ENCODE data around the gene RAP1GAP2. TPM values are rescaled to one million over a fixed set of nuclear protein-coding genes. Genes with fewer than 3 reads are reported as not detected.

Gene RAP1GAP2
- total RNA-seq, 4 donors from 2014 or later: 10.8 to 18.3 (median 12.6) TPM

DNA sequence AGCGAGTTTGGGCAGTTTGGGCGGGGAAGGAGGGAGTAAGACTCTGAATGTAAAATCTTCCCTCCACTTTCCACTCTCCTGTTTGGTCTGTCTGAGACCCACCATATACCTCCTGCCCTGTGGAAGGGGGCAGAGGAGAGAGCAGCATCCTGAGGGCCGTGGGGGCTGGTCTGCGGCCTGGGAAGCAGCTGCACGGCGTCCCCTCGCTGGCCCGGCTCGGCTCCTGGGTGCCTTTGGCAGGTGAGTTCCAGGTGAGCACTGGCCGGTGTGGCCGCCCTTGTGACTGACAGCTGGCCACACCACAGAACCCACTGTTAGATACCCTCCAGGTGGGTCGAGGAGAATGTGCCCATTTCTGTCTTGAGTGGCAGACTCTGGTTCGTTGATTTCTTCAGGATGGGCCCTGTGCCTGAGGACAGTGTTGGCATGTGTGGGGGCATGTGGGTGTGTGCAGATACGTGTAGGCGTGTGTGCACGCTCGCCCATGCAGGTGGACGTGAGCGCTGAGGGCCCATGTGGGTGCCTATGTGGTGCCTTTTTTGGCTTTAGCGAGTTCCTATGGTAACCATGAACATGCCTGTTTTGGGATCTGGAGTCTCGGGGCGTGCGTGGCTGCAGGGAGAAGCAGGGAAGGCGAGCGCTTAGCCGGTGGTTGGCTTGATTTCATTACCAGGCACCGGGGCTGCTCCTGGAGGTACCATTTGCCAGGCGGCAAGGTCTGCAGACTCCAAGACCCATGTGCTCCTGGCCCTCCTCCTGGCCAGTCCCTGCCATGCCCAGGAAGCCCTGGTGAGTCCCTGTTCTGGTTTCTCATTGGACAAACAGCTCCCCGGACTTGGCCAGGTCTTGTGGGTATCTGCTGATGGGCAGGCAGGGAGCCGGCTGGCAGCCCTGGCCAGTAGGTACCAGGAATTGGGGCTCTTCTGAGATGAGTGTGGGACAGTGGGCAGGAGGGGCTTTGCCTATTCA is 12.4 kb downstream of the RAP1GAP2 start:
- no peak overlapping the region for H3K27ac ChIP-seq
- H3K9me3 ChIP-seq: no peaks in the 10 kb centered on the region
- TF ChIP-seq POLR2AphosphoS5 (IDR thresholded peaks at IDR 0.05) (no peak), EP300 (IDR thresholded peaks at IDR 0.05) (no peak), POLR2A (IDR thresholded peaks at IDR 0.05) (no peak)
- TF ChIP-seq, protein P1, sequence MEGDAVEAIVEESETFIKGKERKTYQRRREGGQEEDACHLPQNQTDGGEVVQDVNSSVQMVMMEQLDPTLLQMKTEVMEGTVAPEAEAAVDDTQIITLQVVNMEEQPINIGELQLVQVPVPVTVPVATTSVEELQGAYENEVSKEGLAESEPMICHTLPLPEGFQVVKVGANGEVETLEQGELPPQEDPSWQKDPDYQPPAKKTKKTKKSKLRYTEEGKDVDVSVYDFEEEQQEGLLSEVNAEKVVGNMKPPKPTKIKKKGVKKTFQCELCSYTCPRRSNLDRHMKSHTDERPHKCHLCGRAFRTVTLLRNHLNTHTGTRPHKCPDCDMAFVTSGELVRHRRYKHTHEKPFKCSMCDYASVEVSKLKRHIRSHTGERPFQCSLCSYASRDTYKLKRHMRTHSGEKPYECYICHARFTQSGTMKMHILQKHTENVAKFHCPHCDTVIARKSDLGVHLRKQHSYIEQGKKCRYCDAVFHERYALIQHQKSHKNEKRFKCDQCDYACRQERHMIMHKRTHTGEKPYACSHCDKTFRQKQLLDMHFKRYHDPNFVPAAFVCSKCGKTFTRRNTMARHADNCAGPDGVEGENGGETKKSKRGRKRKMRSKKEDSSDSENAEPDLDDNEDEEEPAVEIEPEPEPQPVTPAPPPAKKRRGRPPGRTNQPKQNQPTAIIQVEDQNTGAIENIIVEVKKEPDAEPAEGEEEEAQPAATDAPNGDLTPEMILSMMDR (IDR thresholded peaks at IDR 0.05): no peak
- no peaks in the 10 kb centered on the region for H3K36me3 ChIP-seq
- WGBS: 72% methylated on average over 21 of the region's 30 CpGs
- H3K4me1 ChIP-seq: peaks cover 8% of the 10 kb centered on the region
- no peaks in the 10 kb centered on the region for H3K27me3 ChIP-seq
- H3K4me3 ChIP-seq: no peak overlapping the region
- no peak for DNase-seq (ENCODE audit: low spot score in 2 of 2)

DNA sequence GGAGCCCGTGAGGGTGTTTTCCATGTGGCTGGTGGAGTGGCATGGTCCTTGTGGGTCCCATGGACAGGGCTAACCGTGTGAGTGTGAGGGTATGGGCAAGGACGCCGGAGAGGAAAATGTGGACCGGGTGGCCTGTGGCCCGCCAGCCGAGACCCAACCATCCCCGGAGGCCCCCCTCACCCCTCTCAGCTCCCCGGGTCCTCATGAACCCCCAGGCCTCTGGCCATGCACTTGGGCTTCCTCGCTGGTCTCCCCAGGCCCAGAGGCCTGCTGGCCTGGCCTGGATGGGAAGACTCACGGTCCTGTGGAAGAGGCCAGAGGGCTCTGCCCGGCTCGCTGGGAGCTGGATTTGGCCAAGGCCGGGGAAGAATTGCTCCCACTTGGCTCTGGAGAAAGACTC is 13.1 kb downstream of the RAP1GAP2 start:
- peaks cover 8% of the 10 kb centered on the region for H3K4me1 ChIP-seq
- DNase-seq (ENCODE audit: low spot score in 2 of 2): no peak
- TF ChIP-seq, protein P1 (IDR thresholded peaks at IDR 0.05): no peak
- TF ChIP-seq POLR2A (IDR thresholded peaks at IDR 0.05) (no peak), EP300 (IDR thresholded peaks at IDR 0.05) (no peak), POLR2AphosphoS5 (IDR thresholded peaks at IDR 0.05) (no peak)
- H3K36me3 ChIP-seq: no peaks in the 10 kb centered on the region
- no peaks in the 10 kb centered on the region for H3K9me3 ChIP-seq
- no peaks in the 10 kb centered on the region for H3K27me3 ChIP-seq
- 94% methylated on average over 6 of the region's 14 CpGs for WGBS
- no peak overlapping the region for H3K4me3 ChIP-seq
- no peak overlapping the region for H3K27ac ChIP-seq

DNA sequence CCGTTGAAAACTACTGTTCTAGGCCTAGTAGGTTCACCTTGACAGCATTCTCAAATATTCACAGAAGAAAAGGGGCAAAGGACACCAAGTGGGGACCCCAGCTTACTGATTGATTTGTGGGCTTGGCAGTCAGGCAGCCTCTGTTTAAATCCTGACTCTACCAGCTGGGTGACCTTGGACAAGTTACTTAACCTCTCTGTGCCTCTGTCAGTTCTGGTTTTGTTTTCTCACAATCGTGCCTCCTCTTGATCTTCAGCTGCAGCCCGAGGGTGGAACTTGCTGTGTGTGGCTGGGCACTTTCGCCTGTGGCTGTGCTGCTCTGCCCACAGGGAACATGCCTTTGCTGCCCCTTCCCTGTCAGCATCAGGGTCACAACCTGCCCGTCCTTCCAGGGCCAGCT is 17.8 kb downstream of the RAP1GAP2 start:
- Histone ChIP-seq H3K4me3 (peak overlapping the region; percentile 21), H3K27me3 (peaks cover 3% of the 10 kb centered on the region), H3K9me3 (no peaks in the 10 kb centered on the region), H3K36me3 (no peaks in the 10 kb centered on the region), H3K27ac (no peak overlapping the region), H3K4me1 (peaks cover 13% of the 10 kb centered on the region)
- 42% methylated on average over 4 of the region's 5 CpGs for WGBS
- no peak for TF ChIP-seq POLR2A (IDR thresholded peaks at IDR 0.05)
- no peak for TF ChIP-seq EP300 (IDR thresholded peaks at IDR 0.05)
- TF ChIP-seq, protein P1 (IDR thresholded peaks at IDR 0.05): no peak
- no peak for TF ChIP-seq POLR2AphosphoS5 (IDR thresholded peaks at IDR 0.05)
- DNase-seq (ENCODE audit: low spot score in 2 of 2): no peak

DNA sequence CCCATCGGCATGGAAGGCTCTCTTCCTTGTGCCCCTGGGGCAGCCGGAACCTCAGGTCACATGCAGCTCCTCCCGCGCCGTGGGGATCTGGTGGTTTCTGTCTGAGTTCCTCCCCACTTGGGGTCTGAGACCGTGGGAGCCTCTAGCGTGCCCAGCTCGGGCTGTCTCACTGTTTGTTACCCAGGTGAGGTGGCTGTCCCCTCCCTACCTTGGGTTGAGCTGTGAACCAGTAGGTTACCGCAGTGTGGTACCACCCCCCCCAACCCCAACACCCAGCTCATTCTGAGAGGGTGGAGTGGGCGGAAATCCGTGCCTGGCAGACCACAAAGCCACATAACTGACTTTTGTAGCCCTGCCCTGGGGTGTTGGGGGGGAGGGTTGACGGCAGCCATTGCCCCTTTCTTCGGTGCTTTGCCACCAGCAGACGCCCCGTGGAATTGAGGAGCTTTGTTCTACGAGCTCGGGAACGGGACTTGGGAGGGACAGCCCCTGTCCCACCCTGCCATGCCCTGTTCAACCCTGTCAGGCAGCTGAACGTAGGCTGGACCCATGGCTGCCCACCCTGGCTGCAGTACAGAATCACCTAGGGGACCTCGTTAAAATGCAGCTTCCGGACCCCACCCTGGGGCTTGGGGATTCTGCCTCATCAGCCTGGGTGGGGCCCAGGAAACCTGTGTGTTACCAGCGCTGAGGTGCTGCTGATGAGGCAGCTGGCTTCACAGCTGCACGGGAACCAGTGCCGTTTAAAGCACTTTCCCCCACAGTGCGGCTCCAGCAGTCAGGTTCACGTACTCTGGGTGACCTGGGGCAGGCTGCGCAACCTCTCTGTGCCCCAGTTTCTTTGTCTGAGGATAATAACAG is 18.5 kb downstream of the RAP1GAP2 start:
- no peaks in the 10 kb centered on the region for H3K9me3 ChIP-seq
- peaks cover 13% of the 10 kb centered on the region for H3K4me1 ChIP-seq
- TF ChIP-seq POLR2A (IDR thresholded peaks at IDR 0.05): no peak
- no peak for TF ChIP-seq EP300 (IDR thresholded peaks at IDR 0.05)
- no peak for TF ChIP-seq POLR2AphosphoS5 (IDR thresholded peaks at IDR 0.05)
- TF ChIP-seq, protein P1 (IDR thresholded peaks at IDR 0.05): no peak
- H3K27me3 ChIP-seq: peaks cover 3% of the 10 kb centered on the region
- H3K4me3 ChIP-seq: peak overlapping the region; percentile 21
- H3K27ac ChIP-seq: no peak overlapping the region
- no peak for DNase-seq (ENCODE audit: low spot score in 2 of 2)
- WGBS: 34% methylated on average over 6 of the region's 27 CpGs
- no peaks in the 10 kb centered on the region for H3K36me3 ChIP-seq
